ENCODE measurements around the gene SRRM2.

SRRM2 gene

GRCh38 chr16:2740476-2740875 is 12.0 kb upstream of the SRRM2 start:
- no peak for DNase-seq

- no peak for DNase-seq
These were observed 11.3 kb upstream of the SRRM2 start for GRCh38 chr16:2741168-2741567.

GRCh38 chr16:2742323-2743006 is 10.0 kb upstream of the SRRM2 start:
- no peak for DNase-seq

GRCh38 chr16:2743007-2743810 is 9.2 kb upstream of the SRRM2 start:
- DNase-seq: no peak

- no peak for DNase-seq
These were observed 7.7 kb upstream of the SRRM2 start for GRCh38 chr16:2744711-2745110.

- DNase-seq: no peak
These were observed 7.1 kb upstream of the SRRM2 start for GRCh38 chr16:2745116-2745890.

GRCh38 chr16:2745961-2746360 is 6.5 kb upstream of the SRRM2 start:
- no peak for DNase-seq

GRCh38 chr16:2748757-2749455 is 3.5 kb upstream of the SRRM2 start:
- DNase-seq: no peak

- no peak for DNase-seq
These were observed 3.0 kb upstream of the SRRM2 start for GRCh38 chr16:2749476-2749875.

GRCh38 chr16:2749936-2750335 is 2.5 kb upstream of the SRRM2 start:
- no peak for DNase-seq

GRCh38 chr16:2751577-2752034 is 832 bp upstream of the SRRM2 start:
- DNase-seq: peak; percentile 67

GRCh38 chr16:2752850-2753732 is 653 bp downstream of the SRRM2 start:
- DNase-seq: peak; percentile 58

GRCh38 chr16:2753733-2754020 is 1.2 kb downstream of the SRRM2 start:
- no peak for DNase-seq

GRCh38 chr16:2755158-2755557 is 2.7 kb downstream of the SRRM2 start:
- no peak for DNase-seq

GRCh38 chr16:2756288-2757015 is 4.0 kb downstream of the SRRM2 start:
- DNase-seq: no peak

GRCh38 chr16:2757344-2757743 is 4.9 kb downstream of the SRRM2 start:
- no peak for DNase-seq

GRCh38 chr16:2761472-2761871 is 9.0 kb downstream of the SRRM2 start:
- no peak for DNase-seq

GRCh38 chr16:2761886-2762583 is 9.6 kb downstream of the SRRM2 start:
- no peak for DNase-seq

GRCh38 chr16:2762711-2763110 is 10.3 kb downstream of the SRRM2 start:
- no peak for DNase-seq

- DNase-seq: no peak
These were observed 10.7 kb downstream of the SRRM2 start for GRCh38 chr16:2763173-2763572.

- DNase-seq: no peak
These were observed 12.3 kb downstream of the SRRM2 start for GRCh38 chr16:2764718-2765117.
